GM12873 (cell line): ENCODE results near the gene C18orf63.

Source experiments
- CTCF ChIP-seq: IDR thresholded peaks from 2 replicates; pipeline ENCODE4 v1.5.1; 2012; ENCODE audit warnings: low read depth, mild to moderate bottlenecking, moderate library complexity, low read length, control low read depth; ENCODE audit not compliant: insufficient read depth; ENCODE audit errors: missing control alignments

The C18orf63 gene

GRCh38 chr18:74382481-74383017 lies 66.9 kb downstream of the C18orf63 start:
- no peak for TF ChIP-seq CTCF

- TF ChIP-seq CTCF: no peak
These were observed 71.7 kb downstream of the C18orf63 start for GRCh38 chr18:74387383-74387782.

GRCh38 chr18:74388227-74388626 lies 72.6 kb downstream of the C18orf63 start:
- no peak for TF ChIP-seq CTCF

GRCh38 chr18:74389171-74389927 lies 73.7 kb downstream of the C18orf63 start:
- TF ChIP-seq CTCF: no peak

GRCh38 chr18:74389991-74390390 lies 74.4 kb downstream of the C18orf63 start:
- no peak for TF ChIP-seq CTCF

- no peak for TF ChIP-seq CTCF
These were observed 75.3 kb downstream of the C18orf63 start for GRCh38 chr18:74390900-74391299.

- no peak for TF ChIP-seq CTCF
These were observed 76.7 kb downstream of the C18orf63 start for GRCh38 chr18:74392323-74392722.
